SK-N-SH treated with all-trans-retinoic acid at 6 μM for 48 hours (cell line): ENCODE data around the gene PHPT1.

Source experiments
- ATAC-seq: fragments of 200-7000 bp; cut with Tn5 transposase; 3 replicates; pipeline ENCODE4 v1.9.1; 2020; ENCODE audit warnings: mild to moderate bottlenecking, moderate library complexity
- ARNTL ChIP-seq: fragments of 450-650 bp; formaldehyde crosslinking; IDR thresholded peaks from 2 replicates; pipeline ENCODE4 v1.5.0; 2020; ENCODE audit warnings: low read depth, mild to moderate bottlenecking, moderate library complexity, borderline replicate concordance
- CSDC2 ChIP-seq: fragments of 250-450 bp; sonication (Bioruptor Pico); IDR thresholded peaks from 2 replicates; pipeline ENCODE4 v1.5.0; 2020; ENCODE audit warnings: mild to moderate bottlenecking, moderate library complexity
- ESRRG ChIP-seq: fragments of 250-450 bp; sonication (Bioruptor Pico); IDR thresholded peaks from 2 replicates; pipeline ENCODE4 v1.6.1; 2021; ENCODE audit warnings: mild to moderate bottlenecking
- GLIS3 ChIP-seq: fragments of 250-450 bp; sonication (Bioruptor Pico); IDR thresholded peaks from 2 replicates; pipeline ENCODE4 v1.5.0; 2020; ENCODE audit warnings: mild to moderate bottlenecking, moderate library complexity
- ISL1 ChIP-seq: fragments of 250-450 bp; sonication (Bioruptor Pico); IDR thresholded peaks from 2 replicates; pipeline ENCODE4 v2.1.2; 2022; ENCODE audit warnings: mild to moderate bottlenecking, moderate library complexity
- OSR1 ChIP-seq: fragments of 250-450 bp; sonication (Bioruptor Pico); IDR thresholded peaks from 2 replicates; pipeline ENCODE4 v1.8.0; 2022; ENCODE audit warnings: moderate library complexity, mild to moderate bottlenecking, inconsistent platforms
- POU6F1 ChIP-seq: fragments of 250-450 bp; sonication (Bioruptor Pico); IDR thresholded peaks from 2 replicates; pipeline ENCODE4 v1.8.0; 2021; ENCODE audit warnings: low read depth, mild to moderate bottlenecking, moderate library complexity, borderline replicate concordance
- PPARA ChIP-seq: fragments of 250-450 bp; sonication (Bioruptor Pico); IDR thresholded peaks from 2 replicates; pipeline ENCODE4 v1.5.0; 2020; ENCODE audit warnings: mild to moderate bottlenecking, borderline replicate concordance
- RARB ChIP-seq: fragments of 250-450 bp; sonication (Bioruptor Pico); IDR thresholded peaks from 2 replicates; pipeline ENCODE4 v1.8.0; 2021; ENCODE audit warnings: mild to moderate bottlenecking, moderate library complexity
- SNAI2 ChIP-seq: fragments of 250-450 bp; sonication (Bioruptor Pico); IDR thresholded peaks from 2 replicates; pipeline ENCODE4 v1.5.0; 2020; ENCODE audit warnings: mild to moderate bottlenecking, moderate library complexity
- TCF4 ChIP-seq: fragments of 250-450 bp; sonication (Bioruptor Pico); IDR thresholded peaks from 2 replicates; pipeline ENCODE4 v1.8.0; 2021; ENCODE audit warnings: mild to moderate bottlenecking, moderate library complexity, borderline replicate concordance
- TOX ChIP-seq: fragments of 250-450 bp; sonication (Bioruptor Pico); IDR thresholded peaks from 2 replicates; pipeline ENCODE4 v1.8.0; 2021; ENCODE audit warnings: mild to moderate bottlenecking, moderate library complexity, borderline replicate concordance
- ZC3H10 ChIP-seq: fragments of 250-450 bp; sonication (Bioruptor Pico); IDR thresholded peaks from 2 replicates; pipeline ENCODE4 v1.5.1; 2021; ENCODE audit warnings: mild to moderate bottlenecking, moderate library complexity
- ZFP3 ChIP-seq: fragments of 250-450 bp; sonication (Bioruptor Pico); IDR thresholded peaks from 2 replicates; pipeline ENCODE4 v1.5.0; 2020; ENCODE audit warnings: mild to moderate bottlenecking, moderate library complexity
- ZFP30 ChIP-seq: fragments of 450-650 bp; formaldehyde crosslinking; IDR thresholded peaks from 2 replicates; pipeline ENCODE4 v1.5.0; 2022; ENCODE audit warnings: mild to moderate bottlenecking, moderate library complexity
- ZNF70 ChIP-seq: fragments of 450-650 bp; formaldehyde crosslinking; IDR thresholded peaks from 2 replicates; pipeline ENCODE4 v1.5.0; 2020; ENCODE audit warnings: mild to moderate bottlenecking, moderate library complexity
- ZNF8 ChIP-seq: fragments of 450-650 bp; formaldehyde crosslinking; IDR thresholded peaks from 2 replicates; pipeline ENCODE4 v1.5.0; 2020; ENCODE audit warnings: mild to moderate bottlenecking, moderate library complexity
- TF ChIP-seq, protein P1 (sequence below): fragments of 250-450 bp; sonication (Bioruptor Pico); IDR thresholded peaks from 2 replicates; pipeline ENCODE4 v1.5.1; 2021; ENCODE audit warnings: mild to moderate bottlenecking, moderate library complexity
- TF ChIP-seq, protein P2 (sequence below): fragments of 250-450 bp; sonication (Bioruptor Pico); IDR thresholded peaks from 2 replicates; pipeline ENCODE4 v1.8.0; 2020; ENCODE audit warnings: mild to moderate bottlenecking, moderate library complexity, borderline replicate concordance
- TF ChIP-seq, protein P3 (sequence below): fragments of 250-450 bp; sonication (Bioruptor Pico); IDR thresholded peaks from 2 replicates; pipeline ENCODE4 v1.5.0; 2020; ENCODE audit warnings: mild to moderate bottlenecking, moderate library complexity
- TF ChIP-seq, protein P4 (sequence below): fragments of 250-450 bp; sonication (Bioruptor Pico); IDR thresholded peaks from 2 replicates; pipeline ENCODE4 v1.5.1; 2020; ENCODE audit warnings: low read depth, mild to moderate bottlenecking, moderate library complexity

The PHPT1 gene

DNA sequence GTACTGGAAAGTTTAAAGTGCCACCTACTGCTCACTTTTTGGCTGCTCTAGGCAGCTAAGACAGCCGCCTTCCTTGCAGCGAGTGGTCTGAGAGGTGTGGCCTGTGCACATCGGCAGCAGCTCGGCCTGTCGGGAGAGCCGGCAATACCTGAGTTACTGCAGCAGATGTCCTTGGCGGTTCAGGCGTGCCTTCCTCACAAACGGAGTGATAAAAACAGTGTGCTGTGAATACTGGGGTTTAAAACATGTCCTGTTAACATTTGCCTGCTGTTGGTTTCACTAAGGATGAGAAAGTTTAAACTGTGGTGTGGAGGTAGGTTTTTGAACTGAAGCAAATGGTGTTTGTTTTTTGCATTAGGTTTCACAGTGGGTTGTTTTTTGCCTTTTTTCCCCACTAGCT, 50.0 kb downstream of the PHPT1 start:
- no peak for TF ChIP-seq OSR1 (CRISPR knock-in tag)
- TF ChIP-seq GLIS3, result no peak
- TF ChIP-seq ZNF70 (CRISPR knock-in tag), result no peak
- TF ChIP-seq TOX (CRISPR knock-in tag), result no peak
- TF ChIP-seq TCF4 (CRISPR knock-in tag), result no peak
- TF ChIP-seq, protein P1, sequence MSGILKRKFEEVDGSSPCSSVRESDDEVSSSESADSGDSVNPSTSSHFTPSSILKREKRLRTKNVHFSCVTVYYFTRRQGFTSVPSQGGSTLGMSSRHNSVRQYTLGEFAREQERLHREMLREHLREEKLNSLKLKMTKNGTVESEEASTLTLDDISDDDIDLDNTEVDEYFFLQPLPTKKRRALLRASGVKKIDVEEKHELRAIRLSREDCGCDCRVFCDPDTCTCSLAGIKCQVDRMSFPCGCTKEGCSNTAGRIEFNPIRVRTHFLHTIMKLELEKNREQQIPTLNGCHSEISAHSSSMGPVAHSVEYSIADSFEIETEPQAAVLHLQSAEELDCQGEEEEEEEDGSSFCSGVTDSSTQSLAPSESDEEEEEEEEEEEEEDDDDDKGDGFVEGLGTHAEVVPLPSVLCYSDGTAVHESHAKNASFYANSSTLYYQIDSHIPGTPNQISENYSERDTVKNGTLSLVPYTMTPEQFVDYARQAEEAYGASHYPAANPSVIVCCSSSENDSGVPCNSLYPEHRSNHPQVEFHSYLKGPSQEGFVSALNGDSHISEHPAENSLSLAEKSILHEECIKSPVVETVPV (CRISPR knock-in tag), result no peak
- TF ChIP-seq SNAI2 (CRISPR knock-in tag), result no peak
- no peak for TF ChIP-seq POU6F1 (CRISPR knock-in tag)
- TF ChIP-seq, protein P2, sequence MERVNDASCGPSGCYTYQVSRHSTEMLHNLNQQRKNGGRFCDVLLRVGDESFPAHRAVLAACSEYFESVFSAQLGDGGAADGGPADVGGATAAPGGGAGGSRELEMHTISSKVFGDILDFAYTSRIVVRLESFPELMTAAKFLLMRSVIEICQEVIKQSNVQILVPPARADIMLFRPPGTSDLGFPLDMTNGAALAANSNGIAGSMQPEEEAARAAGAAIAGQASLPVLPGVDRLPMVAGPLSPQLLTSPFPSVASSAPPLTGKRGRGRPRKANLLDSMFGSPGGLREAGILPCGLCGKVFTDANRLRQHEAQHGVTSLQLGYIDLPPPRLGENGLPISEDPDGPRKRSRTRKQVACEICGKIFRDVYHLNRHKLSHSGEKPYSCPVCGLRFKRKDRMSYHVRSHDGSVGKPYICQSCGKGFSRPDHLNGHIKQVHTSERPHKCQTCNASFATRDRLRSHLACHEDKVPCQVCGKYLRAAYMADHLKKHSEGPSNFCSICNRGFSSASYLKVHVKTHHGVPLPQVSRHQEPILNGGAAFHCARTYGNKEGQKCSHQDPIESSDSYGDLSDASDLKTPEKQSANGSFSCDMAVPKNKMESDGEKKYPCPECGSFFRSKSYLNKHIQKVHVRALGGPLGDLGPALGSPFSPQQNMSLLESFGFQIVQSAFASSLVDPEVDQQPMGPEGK (CRISPR knock-in tag), result no peak
- TF ChIP-seq, protein P3, sequence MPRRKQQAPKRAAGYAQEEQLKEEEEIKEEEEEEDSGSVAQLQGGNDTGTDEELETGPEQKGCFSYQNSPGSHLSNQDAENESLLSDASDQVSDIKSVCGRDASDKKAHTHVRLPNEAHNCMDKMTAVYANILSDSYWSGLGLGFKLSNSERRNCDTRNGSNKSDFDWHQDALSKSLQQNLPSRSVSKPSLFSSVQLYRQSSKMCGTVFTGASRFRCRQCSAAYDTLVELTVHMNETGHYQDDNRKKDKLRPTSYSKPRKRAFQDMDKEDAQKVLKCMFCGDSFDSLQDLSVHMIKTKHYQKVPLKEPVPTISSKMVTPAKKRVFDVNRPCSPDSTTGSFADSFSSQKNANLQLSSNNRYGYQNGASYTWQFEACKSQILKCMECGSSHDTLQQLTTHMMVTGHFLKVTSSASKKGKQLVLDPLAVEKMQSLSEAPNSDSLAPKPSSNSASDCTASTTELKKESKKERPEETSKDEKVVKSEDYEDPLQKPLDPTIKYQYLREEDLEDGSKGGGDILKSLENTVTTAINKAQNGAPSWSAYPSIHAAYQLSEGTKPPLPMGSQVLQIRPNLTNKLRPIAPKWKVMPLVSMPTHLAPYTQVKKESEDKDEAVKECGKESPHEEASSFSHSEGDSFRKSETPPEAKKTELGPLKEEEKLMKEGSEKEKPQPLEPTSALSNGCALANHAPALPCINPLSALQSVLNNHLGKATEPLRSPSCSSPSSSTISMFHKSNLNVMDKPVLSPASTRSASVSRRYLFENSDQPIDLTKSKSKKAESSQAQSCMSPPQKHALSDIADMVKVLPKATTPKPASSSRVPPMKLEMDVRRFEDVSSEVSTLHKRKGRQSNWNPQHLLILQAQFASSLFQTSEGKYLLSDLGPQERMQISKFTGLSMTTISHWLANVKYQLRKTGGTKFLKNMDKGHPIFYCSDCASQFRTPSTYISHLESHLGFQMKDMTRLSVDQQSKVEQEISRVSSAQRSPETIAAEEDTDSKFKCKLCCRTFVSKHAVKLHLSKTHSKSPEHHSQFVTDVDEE (CRISPR knock-in tag), result no peak
- TF ChIP-seq ARNTL (CRISPR knock-in tag), result no peak
- no peak for ATAC-seq

GRCh38 chr9:136900556-136900955, 51.3 kb downstream of the PHPT1 start:
- no peak for TF ChIP-seq PPARA (CRISPR knock-in tag)
- TF ChIP-seq, protein P3 (CRISPR knock-in tag), result no peak
- TF ChIP-seq, protein P4, sequence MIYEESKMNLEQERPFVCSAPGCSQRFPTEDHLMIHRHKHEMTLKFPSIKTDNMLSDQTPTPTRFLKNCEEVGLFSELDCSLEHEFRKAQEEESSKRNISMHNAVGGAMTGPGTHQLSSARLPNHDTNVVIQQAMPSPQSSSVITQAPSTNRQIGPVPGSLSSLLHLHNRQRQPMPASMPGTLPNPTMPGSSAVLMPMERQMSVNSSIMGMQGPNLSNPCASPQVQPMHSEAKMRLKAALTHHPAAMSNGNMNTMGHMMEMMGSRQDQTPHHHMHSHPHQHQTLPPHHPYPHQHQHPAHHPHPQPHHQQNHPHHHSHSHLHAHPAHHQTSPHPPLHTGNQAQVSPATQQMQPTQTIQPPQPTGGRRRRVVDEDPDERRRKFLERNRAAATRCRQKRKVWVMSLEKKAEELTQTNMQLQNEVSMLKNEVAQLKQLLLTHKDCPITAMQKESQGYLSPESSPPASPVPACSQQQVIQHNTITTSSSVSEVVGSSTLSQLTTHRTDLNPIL (CRISPR knock-in tag), result no peak
- no peak for TF ChIP-seq OSR1 (CRISPR knock-in tag)
- no peak for TF ChIP-seq ZFP30 (CRISPR knock-in tag)
- TF ChIP-seq TCF4 (CRISPR knock-in tag), result no peak
- TF ChIP-seq ZNF70 (CRISPR knock-in tag), result no peak
- no peak for TF ChIP-seq RARB (CRISPR knock-in tag)
- TF ChIP-seq GLIS3, result no peak
- TF ChIP-seq CSDC2 (CRISPR knock-in tag), result no peak
- TF ChIP-seq TOX (CRISPR knock-in tag), result no peak
- TF ChIP-seq, protein P1 (CRISPR knock-in tag), result no peak
- no peak for TF ChIP-seq ESRRG (CRISPR knock-in tag)
- TF ChIP-seq ZFP3, result no peak
- no peak for TF ChIP-seq POU6F1 (CRISPR knock-in tag)
- TF ChIP-seq ISL1, result no peak
- no peak for TF ChIP-seq ARNTL (CRISPR knock-in tag)
- no peak for TF ChIP-seq ZC3H10 (CRISPR knock-in tag)
- TF ChIP-seq, protein P2 (CRISPR knock-in tag), result no peak
- no peak for TF ChIP-seq ZNF8 (CRISPR knock-in tag)
- no peak for ATAC-seq
